ENCODE data around the gene RHOJ. TPM values are rescaled to one million over a fixed set of nuclear protein-coding genes. Genes with fewer than 3 reads are reported as not detected.

RHOJ gene
- total and polyA plus RNA-seq, 2 of the 13 experiments (the other 11 are each of a cell fraction or from before 2014, with no cell fraction given): 0.22 to 1.3 TPM

DNA sequence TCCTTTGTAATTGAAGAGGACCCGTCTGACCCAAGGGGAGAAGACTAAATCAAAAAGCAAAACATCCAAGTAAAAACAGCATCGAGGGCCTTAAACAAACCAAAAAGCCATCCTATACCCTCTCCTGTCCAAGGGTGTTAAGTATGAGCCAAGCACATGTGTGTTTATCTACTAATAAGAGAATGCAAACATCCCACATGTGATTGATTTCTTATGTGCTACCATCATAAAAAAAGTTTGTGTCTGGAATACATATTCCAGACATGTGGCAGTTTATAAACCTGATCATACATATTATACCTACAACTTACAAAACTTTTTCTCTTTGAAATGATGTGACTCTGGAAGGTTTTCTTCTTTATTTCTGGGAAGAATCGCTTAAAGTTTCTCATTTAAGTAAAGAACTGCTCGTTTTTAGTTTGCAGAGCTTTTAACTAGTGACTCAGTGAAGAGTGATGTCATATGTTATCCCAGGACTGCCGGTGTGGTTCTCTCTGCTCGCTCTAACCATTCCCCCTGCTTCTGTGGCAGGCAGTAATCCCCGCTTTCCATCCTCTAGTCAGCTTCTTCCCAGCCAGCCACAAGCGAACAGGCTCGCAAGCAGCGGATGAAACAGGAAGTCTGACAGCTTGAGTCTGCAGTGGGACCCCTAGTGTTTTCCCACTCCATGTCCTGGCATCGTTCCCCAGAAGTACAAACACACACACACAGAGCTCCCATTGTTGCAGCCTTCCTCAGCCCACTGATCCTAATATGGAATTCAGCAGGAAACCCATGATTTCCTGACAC is 431 bp upstream of the RHOJ start (continued):
- TF ChIP-seq MLXIP (CRISPR knock-in tag; IDR thresholded peaks at IDR 0.05; ENCODE audit: borderline replicate concordance) (no peak), FOXP1 (IDR thresholded peaks at IDR 0.05) (no peak), FOXP1 (CRISPR knock-in tag; IDR thresholded peaks at IDR 0.05) (0 out of 2 replicates have a peak, but pooled peaks have one; percentile 8), MED13 (CRISPR knock-in tag; IDR thresholded peaks at IDR 0.05) (no peak), SYNCRIP (IDR thresholded peaks at IDR 0.05; ENCODE audit: insufficient read depth, low read depth, low read length) (no peak), NFIB (CRISPR knock-in tag; IDR thresholded peaks at IDR 0.05; ENCODE audit: borderline replicate concordance) (no peak), ZNF567 (CRISPR knock-in tag; IDR thresholded peaks at IDR 0.05; ENCODE audit: borderline replicate concordance) (no peak), YEATS4 (CRISPR knock-in tag; IDR thresholded peaks at IDR 0.05; ENCODE audit: borderline replicate concordance) (no peak), NR3C1 (CRISPR knock-in tag; IDR thresholded peaks at IDR 0.05) (no peak), DNMT3B (CRISPR knock-in tag; conservative IDR thresholded peaks at IDR 0.05) (no peak), ZKSCAN5 (CRISPR knock-in tag; IDR thresholded peaks at IDR 0.05) (no peak), ZNF354B (CRISPR knock-in tag; IDR thresholded peaks at IDR 0.05) (no peak), SRY (CRISPR knock-in tag; IDR thresholded peaks at IDR 0.05) (no peak), ZNF883 (CRISPR knock-in tag; IDR thresholded peaks at IDR 0.05; ENCODE audit: not compliant biosample characterization) (no peak), GPBP1L1 (CRISPR knock-in tag; IDR thresholded peaks at IDR 0.05) (no peak), HHEX (CRISPR knock-in tag; IDR thresholded peaks at IDR 0.05) (no peak), CEBPG (CRISPR knock-in tag; IDR thresholded peaks at IDR 0.05) (peak; percentile 15; the same call in 1 of the 2 replicates), ZNF350 (CRISPR knock-in tag; IDR thresholded peaks at IDR 0.05; ENCODE audit: borderline replicate concordance, low read depth) (no peak), ZNF570 (CRISPR knock-in tag; IDR thresholded peaks at IDR 0.05; ENCODE audit: borderline replicate concordance) (no peak), ZNF333 (CRISPR knock-in tag; IDR thresholded peaks at IDR 0.05; ENCODE audit: borderline replicate concordance) (no peak), ZEB1 (IDR thresholded peaks at IDR 0.05; ENCODE audit: insufficient replicate concordance, low read depth) (no peak)
- TF ChIP-seq, protein P1, sequence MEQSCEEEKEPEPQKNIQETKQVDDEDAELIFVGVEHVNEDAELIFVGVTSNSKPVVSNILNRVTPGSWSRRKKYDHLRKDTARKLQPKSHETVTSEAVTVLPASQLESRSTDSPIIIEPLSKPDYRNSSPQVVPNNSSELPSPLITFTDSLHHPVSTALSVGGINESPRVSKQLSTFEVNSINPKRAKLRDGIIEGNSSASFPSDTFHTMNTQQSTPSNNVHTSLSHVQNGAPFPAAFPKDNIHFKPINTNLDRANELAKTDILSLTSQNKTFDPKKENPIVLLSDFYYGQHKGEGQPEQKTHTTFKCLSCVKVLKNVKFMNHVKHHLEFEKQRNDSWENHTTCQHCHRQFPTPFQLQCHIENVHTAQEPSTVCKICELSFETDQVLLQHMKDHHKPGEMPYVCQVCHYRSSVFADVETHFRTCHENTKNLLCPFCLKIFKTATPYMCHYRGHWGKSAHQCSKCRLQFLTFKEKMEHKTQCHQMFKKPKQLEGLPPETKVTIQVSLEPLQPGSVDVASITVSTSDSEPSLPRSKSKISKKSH (CRISPR knock-in tag; IDR thresholded peaks at IDR 0.05; ENCODE audit: borderline replicate concordance): no peak
- TF ChIP-seq, protein P2, sequence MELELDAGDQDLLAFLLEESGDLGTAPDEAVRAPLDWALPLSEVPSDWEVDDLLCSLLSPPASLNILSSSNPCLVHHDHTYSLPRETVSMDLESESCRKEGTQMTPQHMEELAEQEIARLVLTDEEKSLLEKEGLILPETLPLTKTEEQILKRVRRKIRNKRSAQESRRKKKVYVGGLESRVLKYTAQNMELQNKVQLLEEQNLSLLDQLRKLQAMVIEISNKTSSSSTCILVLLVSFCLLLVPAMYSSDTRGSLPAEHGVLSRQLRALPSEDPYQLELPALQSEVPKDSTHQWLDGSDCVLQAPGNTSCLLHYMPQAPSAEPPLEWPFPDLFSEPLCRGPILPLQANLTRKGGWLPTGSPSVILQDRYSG (CRISPR knock-in tag; IDR thresholded peaks at IDR 0.05): no peak
- TF ChIP-seq, protein P3, sequence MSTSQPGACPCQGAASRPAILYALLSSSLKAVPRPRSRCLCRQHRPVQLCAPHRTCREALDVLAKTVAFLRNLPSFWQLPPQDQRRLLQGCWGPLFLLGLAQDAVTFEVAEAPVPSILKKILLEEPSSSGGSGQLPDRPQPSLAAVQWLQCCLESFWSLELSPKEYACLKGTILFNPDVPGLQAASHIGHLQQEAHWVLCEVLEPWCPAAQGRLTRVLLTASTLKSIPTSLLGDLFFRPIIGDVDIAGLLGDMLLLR (CRISPR knock-in tag; IDR thresholded peaks at IDR 0.05): no peak
